Ectodermal cell (in vitro differentiated cells): ENCODE results near the gene IL1RAPL2.

Experiments used
- H3K27ac ChIP-seq: 2 replicates; pipeline ENCODE4 v1.7.0; 2013; ENCODE audit warnings: mild to moderate bottlenecking, low read depth, low read length; ENCODE audit not compliant: insufficient read depth, poor library complexity, severe bottlenecking
- H3K27me3 ChIP-seq: 2 replicates; pipeline ENCODE4 v1.7.0; 2013; ENCODE audit warnings: mild to moderate bottlenecking, low read length; ENCODE audit not compliant: insufficient read depth, control insufficient read depth, poor library complexity, severe bottlenecking
- H3K36me3 ChIP-seq: one replicate; pipeline ENCODE4 v1.7.0; 2013; ENCODE audit warnings: low read length; ENCODE audit not compliant: control insufficient read depth, insufficient read depth
- H3K4me1 ChIP-seq: one replicate; pipeline ENCODE4 v1.7.0; 2013; ENCODE audit warnings: low read length; ENCODE audit not compliant: control insufficient read depth, insufficient read depth
- H3K4me3 ChIP-seq: 2 replicates; pipeline ENCODE4 v1.7.0; 2013; ENCODE audit warnings: low read depth, low read length, control low read depth; ENCODE audit not compliant: insufficient read depth
- H3K9me3 ChIP-seq: 2 replicates; pipeline ENCODE4 v1.7.0; 2013; ENCODE audit warnings: mild to moderate bottlenecking, low read length, moderate library complexity; ENCODE audit not compliant: control insufficient read depth
- WGBS, 2 experiments: methylation state at CpG; one replicate each; pipeline ENCODE4 v1.1.7; 2013; ENCODE audit warnings: missing lambda C conversion rate in 2 of 2; 5-methylcytosine and 5-hydroxymethylcytosine counted together

IL1RAPL2 gene

GRCh38 chrX:105273326-105273725 is 707.3 kb downstream of the IL1RAPL2 start:
- no peaks in the 10 kb centered on the region for H3K36me3 ChIP-seq

GRCh38 chrX:105274091-105274490 is 708.1 kb downstream of the IL1RAPL2 start:
- H3K27me3 ChIP-seq, result no peaks in the 10 kb centered on the region
- H3K9me3 ChIP-seq, result no peaks in the 10 kb centered on the region
- 92 to 100% methylated on average over 2 of the region's 2 CpGs for WGBS, 2 experiments
- no peaks in the 10 kb centered on the region for H3K36me3 ChIP-seq
- H3K27ac ChIP-seq, result no peak overlapping the region
- no peak overlapping the region for H3K4me3 ChIP-seq
- H3K4me1 ChIP-seq, result no peaks in the 10 kb centered on the region

More at GRCh38 chrX:105273326-105273725, 707.3 kb downstream of the IL1RAPL2 start:
- Histone ChIP-seq H3K27me3 (no peaks in the 10 kb centered on the region), H3K4me3 (no peak overlapping the region), H3K27ac (no peak overlapping the region), H3K9me3 (no peaks in the 10 kb centered on the region), H3K4me1 (no peaks in the 10 kb centered on the region)
- WGBS, 2 experiments, result 80 to 94% methylated on average over 1 of the region's 1 CpG

GRCh38 chrX:105277132-105277531 is 711.1 kb downstream of the IL1RAPL2 start:
- Histone ChIP-seq H3K27me3 (no peaks in the 10 kb centered on the region), H3K4me1 (no peaks in the 10 kb centered on the region), H3K36me3 (no peaks in the 10 kb centered on the region), H3K27ac (no peak overlapping the region), H3K9me3 (no peaks in the 10 kb centered on the region), H3K4me3 (no peak overlapping the region)
- 84 to 89% methylated on average over 1 of the region's 1 CpG for whole genome bisulfite sequencing, 2 experiments

GRCh38 chrX:105282077-105282476 is 716.1 kb downstream of the IL1RAPL2 start:
- H3K4me1 ChIP-seq, result no peaks in the 10 kb centered on the region
- H3K4me3 ChIP-seq, result no peak overlapping the region
- H3K36me3 ChIP-seq, result no peaks in the 10 kb centered on the region
- no peaks in the 10 kb centered on the region for H3K27me3 ChIP-seq
- WGBS, 2 experiments, result 100% methylated on average over 1 of the region's 1 CpG; no CpG with 5 or more reads in 1 of the 2 experiments
- no peak overlapping the region for H3K27ac ChIP-seq
- H3K9me3 ChIP-seq, result no peaks in the 10 kb centered on the region

GRCh38 chrX:105297041-105297440 is 731.0 kb downstream of the IL1RAPL2 start:
- 88 to 97% methylated on average over 3 of the region's 3 CpGs for WGBS, 2 experiments
- Histone ChIP-seq H3K4me3 (no peak overlapping the region), H3K4me1 (no peaks in the 10 kb centered on the region), H3K9me3 (no peaks in the 10 kb centered on the region), H3K27me3 (no peaks in the 10 kb centered on the region), H3K36me3 (no peaks in the 10 kb centered on the region), H3K27ac (no peak overlapping the region)

- Histone ChIP-seq H3K4me1 (no peaks in the 10 kb centered on the region), H3K9me3 (no peaks in the 10 kb centered on the region), H3K27me3 (no peaks in the 10 kb centered on the region), H3K27ac (peak overlapping the region; percentile 26), H3K4me3 (no peak overlapping the region), H3K36me3 (no peaks in the 10 kb centered on the region)
- 0 to 13% methylated on average over 1 of the region's 1 CpG for WGBS, 2 experiments
Measured at GRCh38 chrX:105299286-105299685, 733.3 kb downstream of the IL1RAPL2 start.

GRCh38 chrX:105302246-105302645 is 736.2 kb downstream of the IL1RAPL2 start:
- Histone ChIP-seq H3K27ac (no peak overlapping the region), H3K4me3 (no peak overlapping the region), H3K27me3 (no peaks in the 10 kb centered on the region), H3K9me3 (no peaks in the 10 kb centered on the region), H3K36me3 (no peaks in the 10 kb centered on the region), H3K4me1 (no peaks in the 10 kb centered on the region)
- 100% methylated on average over 1 of the region's 1 CpG for WGBS, 2 experiments

- H3K27ac ChIP-seq, result no peak overlapping the region
- no peaks in the 10 kb centered on the region for H3K27me3 ChIP-seq
- WGBS, 2 experiments, result 91 to 96% methylated on average over 1 of the region's 1 CpG
- H3K36me3 ChIP-seq, result no peaks in the 10 kb centered on the region
- no peak overlapping the region for H3K4me3 ChIP-seq
- no peaks in the 10 kb centered on the region for H3K4me1 ChIP-seq
- H3K9me3 ChIP-seq, result no peaks in the 10 kb centered on the region
Measured at GRCh38 chrX:105307762-105308161, 741.8 kb downstream of the IL1RAPL2 start.

- H3K27me3 ChIP-seq, result no peaks in the 10 kb centered on the region
- no CpG with 5 or more reads among the region's 1 CpG for WGBS, 2 experiments
Measured at GRCh38 chrX:105313596-105313995, 747.6 kb downstream of the IL1RAPL2 start.

GRCh38 chrX:105314458-105314857 is 748.5 kb downstream of the IL1RAPL2 start:
- Histone ChIP-seq H3K27ac (no peak overlapping the region), H3K4me1 (no peaks in the 10 kb centered on the region), H3K4me3 (no peak overlapping the region), H3K9me3 (no peaks in the 10 kb centered on the region), H3K36me3 (no peaks in the 10 kb centered on the region), H3K27me3 (no peaks in the 10 kb centered on the region)
- WGBS, 2 experiments, result 87 to 100% methylated on average over 1 to 2 of the region's 2 CpGs

More at GRCh38 chrX:105313596-105313995, 747.6 kb downstream of the IL1RAPL2 start:
- Histone ChIP-seq H3K4me1 (no peaks in the 10 kb centered on the region), H3K27ac (no peak overlapping the region), H3K36me3 (no peaks in the 10 kb centered on the region), H3K9me3 (no peaks in the 10 kb centered on the region), H3K4me3 (no peak overlapping the region)

- WGBS, 2 experiments, result no CpG with 5 or more reads among the region's 1 CpG
- Histone ChIP-seq H3K27me3 (no peaks in the 10 kb centered on the region), H3K4me3 (no peak overlapping the region), H3K9me3 (no peaks in the 10 kb centered on the region), H3K36me3 (no peaks in the 10 kb centered on the region), H3K27ac (no peak overlapping the region), H3K4me1 (no peaks in the 10 kb centered on the region)
Measured at GRCh38 chrX:105315248-105315647, 749.2 kb downstream of the IL1RAPL2 start.
